Measurements from ENCODE around the gene MAD1L1. TPM values are rescaled to one million over a fixed set of nuclear protein-coding genes. Genes with fewer than 3 reads are reported as not detected.

Gene MAD1L1
- total RNA-seq, 1 donor from 2014 or later, result 57.4 TPM

- DNase-seq (ENCODE audit: low read depth) (no peak), FAIRE-seq (no peak)
- Histone ChIP-seq H3K36me3 (ENCODE audit: control insufficient read depth, insufficient read depth, low read length) (peaks cover 5% of the 10 kb centered on the region), H3K4me3 (ENCODE audit: low read depth, low read length) (no peak overlapping the region), H3K27me3 (ENCODE audit: control insufficient read depth, insufficient read depth, low read length) (peaks cover 2% of the 10 kb centered on the region)
- TF ChIP-seq, protein P1, sequence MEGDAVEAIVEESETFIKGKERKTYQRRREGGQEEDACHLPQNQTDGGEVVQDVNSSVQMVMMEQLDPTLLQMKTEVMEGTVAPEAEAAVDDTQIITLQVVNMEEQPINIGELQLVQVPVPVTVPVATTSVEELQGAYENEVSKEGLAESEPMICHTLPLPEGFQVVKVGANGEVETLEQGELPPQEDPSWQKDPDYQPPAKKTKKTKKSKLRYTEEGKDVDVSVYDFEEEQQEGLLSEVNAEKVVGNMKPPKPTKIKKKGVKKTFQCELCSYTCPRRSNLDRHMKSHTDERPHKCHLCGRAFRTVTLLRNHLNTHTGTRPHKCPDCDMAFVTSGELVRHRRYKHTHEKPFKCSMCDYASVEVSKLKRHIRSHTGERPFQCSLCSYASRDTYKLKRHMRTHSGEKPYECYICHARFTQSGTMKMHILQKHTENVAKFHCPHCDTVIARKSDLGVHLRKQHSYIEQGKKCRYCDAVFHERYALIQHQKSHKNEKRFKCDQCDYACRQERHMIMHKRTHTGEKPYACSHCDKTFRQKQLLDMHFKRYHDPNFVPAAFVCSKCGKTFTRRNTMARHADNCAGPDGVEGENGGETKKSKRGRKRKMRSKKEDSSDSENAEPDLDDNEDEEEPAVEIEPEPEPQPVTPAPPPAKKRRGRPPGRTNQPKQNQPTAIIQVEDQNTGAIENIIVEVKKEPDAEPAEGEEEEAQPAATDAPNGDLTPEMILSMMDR (IDR thresholded peaks at IDR 0.05; ENCODE audit: insufficient read depth, low read length, severe bottlenecking), result no peak
Observed at GRCh38 chr7:2166625-2167280, 66.0 kb downstream of the MAD1L1 start.

DNA sequence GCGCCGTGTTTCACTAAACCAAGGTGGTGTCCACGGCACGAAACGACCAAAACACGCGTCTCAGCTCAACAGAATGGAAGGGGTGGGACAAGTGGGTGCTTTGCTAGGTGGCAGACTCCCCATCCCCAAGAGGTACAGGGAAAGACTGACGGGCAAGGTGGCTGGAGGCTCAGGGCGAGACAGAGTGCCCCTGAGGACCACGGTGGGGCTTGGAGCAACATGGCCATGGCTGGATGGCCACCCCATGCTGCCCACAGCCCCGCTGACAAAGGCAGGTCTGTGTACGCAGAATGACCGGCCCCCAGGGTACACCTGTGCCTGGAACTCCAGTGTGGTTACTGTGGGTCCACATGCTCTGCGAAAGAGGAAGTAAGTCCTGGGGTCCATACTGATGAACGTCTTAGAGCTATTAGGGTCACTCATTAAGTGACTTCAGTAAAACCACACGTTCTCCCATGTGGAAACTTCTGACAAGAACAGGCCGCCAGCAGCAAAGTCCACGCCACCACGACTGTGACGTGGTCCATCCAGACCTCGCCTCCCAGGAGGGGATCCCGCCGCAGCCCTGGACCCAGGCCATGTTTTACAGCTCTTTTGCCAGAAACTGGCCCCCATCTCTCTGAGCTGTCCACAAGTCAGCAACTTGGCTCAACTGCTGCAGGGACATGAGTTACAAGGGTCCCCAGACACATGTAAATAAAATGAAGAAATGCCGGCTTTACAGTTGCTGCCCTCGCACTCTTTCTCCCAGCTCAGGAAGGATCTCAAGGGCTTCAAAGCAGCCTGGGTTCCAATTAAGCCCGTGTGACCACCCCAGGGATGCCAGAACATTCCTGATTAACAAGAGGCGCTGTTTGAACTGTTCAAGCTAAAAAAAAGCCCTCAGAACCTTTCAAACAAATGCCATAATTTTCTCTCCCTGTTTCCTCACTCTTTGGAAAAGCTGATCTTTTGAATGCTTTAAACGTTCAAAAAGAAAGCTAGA, 66.8 kb downstream of the MAD1L1 start:
- no peak overlapping the region for H3K4me3 ChIP-seq (ENCODE audit: low read depth, low read length)
- FAIRE-seq, result no peak
- no peaks in the 10 kb centered on the region for H3K27me3 ChIP-seq (ENCODE audit: control insufficient read depth, insufficient read depth, low read length)
- peaks cover 5% of the 10 kb centered on the region for H3K36me3 ChIP-seq (ENCODE audit: control insufficient read depth, insufficient read depth, low read length)
- TF ChIP-seq, protein P1 (IDR thresholded peaks at IDR 0.05; ENCODE audit: insufficient read depth, low read length, severe bottlenecking), result no peak
- DNase-seq (ENCODE audit: low read depth), result no peak

GRCh38 chr7:2165239-2165609, 67.5 kb downstream of the MAD1L1 start:
- no peak overlapping the region for H3K4me3 ChIP-seq (ENCODE audit: low read depth, low read length)
- no peaks in the 10 kb centered on the region for H3K27me3 ChIP-seq (ENCODE audit: control insufficient read depth, insufficient read depth, low read length)
- no peak for FAIRE-seq
- DNase-seq (ENCODE audit: low read depth), result no peak
- TF ChIP-seq, protein P1 (IDR thresholded peaks at IDR 0.05; ENCODE audit: insufficient read depth, low read length, severe bottlenecking), result no peak
- peaks cover 5% of the 10 kb centered on the region for H3K36me3 ChIP-seq (ENCODE audit: control insufficient read depth, insufficient read depth, low read length)

GRCh38 chr7:2164646-2165045, 68.1 kb downstream of the MAD1L1 start:
- no peak overlapping the region for H3K4me3 ChIP-seq (ENCODE audit: low read depth, low read length)
- no peak for FAIRE-seq

DNA sequence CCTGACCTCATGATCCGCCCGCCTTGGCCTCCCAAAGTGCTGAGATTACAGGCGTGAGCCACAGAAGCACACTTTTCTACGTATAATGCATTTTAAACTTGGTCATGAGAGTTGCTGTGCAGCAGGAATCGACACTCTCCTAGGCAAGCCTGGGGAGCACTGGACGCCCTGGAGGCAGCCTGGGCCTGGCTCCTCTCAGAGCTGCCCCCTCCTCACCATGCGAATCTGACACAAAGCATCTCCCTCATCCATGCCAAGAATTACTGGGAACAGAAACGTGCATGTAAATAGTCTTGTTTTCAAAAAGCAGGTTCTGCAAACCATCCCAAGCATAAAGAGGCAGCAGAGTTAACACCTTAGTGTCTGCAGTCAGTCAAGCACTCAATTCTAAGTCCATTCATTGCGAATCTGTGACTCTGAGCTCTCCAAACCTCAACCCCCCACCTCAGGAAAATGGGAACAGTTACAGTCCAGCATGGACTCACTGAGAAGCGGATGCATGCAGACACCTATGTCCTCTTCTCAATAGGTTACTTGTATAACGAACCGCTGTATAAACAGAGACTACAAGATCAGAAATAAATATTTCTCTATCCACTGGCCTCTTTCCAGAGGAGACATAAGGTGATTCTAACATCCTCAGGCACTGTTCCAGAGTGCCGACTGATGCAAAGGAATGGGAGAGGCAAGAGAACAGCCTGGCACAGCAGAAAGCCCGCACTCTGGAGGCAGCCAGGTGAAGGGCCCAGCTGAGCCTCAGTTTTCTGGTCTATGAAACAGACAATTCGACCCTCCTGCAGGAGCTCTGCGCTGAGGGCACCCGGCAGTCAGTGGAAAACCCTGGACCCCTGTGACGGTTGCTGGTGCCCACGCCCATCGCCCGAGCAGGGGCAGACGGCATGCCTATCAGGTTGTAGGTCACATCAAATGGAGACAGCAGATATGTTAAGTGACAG, 68.9 kb downstream of the MAD1L1 start:
- Histone ChIP-seq H3K36me3 (ENCODE audit: control insufficient read depth, insufficient read depth, low read length) (peaks cover 5% of the 10 kb centered on the region), H3K4me3 (ENCODE audit: low read depth, low read length) (no peak overlapping the region), H3K27me3 (ENCODE audit: control insufficient read depth, insufficient read depth, low read length) (peaks cover 2% of the 10 kb centered on the region)
- TF ChIP-seq, protein P1 (IDR thresholded peaks at IDR 0.05; ENCODE audit: insufficient read depth, low read length, severe bottlenecking), result no peak
- FAIRE-seq, result no peak
- DNase-seq (ENCODE audit: low read depth), result no peak

More at GRCh38 chr7:2164646-2165045, 68.1 kb downstream of the MAD1L1 start:
- DNase-seq (ENCODE audit: low read depth), result no peak
- Histone ChIP-seq H3K27me3 (ENCODE audit: control insufficient read depth, insufficient read depth, low read length) (no peaks in the 10 kb centered on the region), H3K36me3 (ENCODE audit: control insufficient read depth, insufficient read depth, low read length) (peaks cover 5% of the 10 kb centered on the region)
- TF ChIP-seq, protein P1 (IDR thresholded peaks at IDR 0.05; ENCODE audit: insufficient read depth, low read length, severe bottlenecking), result no peak

All from bronchial epithelial cell (primary cell).